LHCN-M2 (cell line): ENCODE data around the gene CDKN1A. TPM values are rescaled to one million over a fixed set of nuclear protein-coding genes. Genes with fewer than 3 reads are reported as not detected.
A peak's percentile ranks its signal among the peaks of the same experiment; 100 is the strongest.
"Not testable (repeated sequence)": the region's sequence is repeated elsewhere in the genome, so short reads cannot be mapped to it uniquely, and the experiment has no call there.

ENCODE experiments used
- DNase-seq: peaks from one replicate; pipeline ENCODE4 v3.0.0-alpha.2; 2012; ENCODE audit warnings: low read depth
- total RNA-seq: library from RNA; depleted of rRNA; stranded (reverse); fragments of >200 nt; gene quantifications from 2 replicates; pipeline ENCODE4 v1.2.3, GENCODE V29; 2014

The CDKN1A gene
- total RNA-seq, 1 experiment from 2014 or later, result 560 TPM

GRCh38 chr6:36719126-36719525 lies 40.6 kb downstream of the CDKN1A start:
- no peak for DNase-seq

- DNase-seq, result no peak
Measured at GRCh38 chr6:36720251-36721141, 42.0 kb downstream of the CDKN1A start.

GRCh38 chr6:36721369-36722140 lies 43.0 kb downstream of the CDKN1A start:
- DNase-seq, result no peak

- DNase-seq, result no peak
Measured at GRCh38 chr6:36722365-36722764, 43.9 kb downstream of the CDKN1A start.

- DNase-seq, result no peak
Measured at GRCh38 chr6:36722879-36723278, 44.4 kb downstream of the CDKN1A start.

- DNase-seq, result not testable (repeated sequence)
Measured at GRCh38 chr6:36723992-36724391, 45.5 kb downstream of the CDKN1A start.

- DNase-seq, result peak; percentile 58
Measured at GRCh38 chr6:36724514-36725390, 46.2 kb downstream of the CDKN1A start.

- no peak for DNase-seq
Measured at GRCh38 chr6:36725581-36725980, 47.1 kb downstream of the CDKN1A start.

- peak; percentile 73 for DNase-seq
Measured at GRCh38 chr6:36727505-36728021, 49.0 kb downstream of the CDKN1A start.

GRCh38 chr6:36728289-36729160 lies 50.0 kb downstream of the CDKN1A start:
- DNase-seq, result no peak

GRCh38 chr6:36729161-36729524 lies 50.6 kb downstream of the CDKN1A start:
- DNase-seq, result peak; percentile 36

GRCh38 chr6:36730424-36731380 lies 52.2 kb downstream of the CDKN1A start:
- no peak for DNase-seq

- no peak for DNase-seq
Measured at GRCh38 chr6:36731622-36732310, 53.3 kb downstream of the CDKN1A start.

GRCh38 chr6:36733300-36733699 lies 54.8 kb downstream of the CDKN1A start:
- DNase-seq, result no peak

- no peak for DNase-seq
Measured at GRCh38 chr6:36734486-36735060, 56.1 kb downstream of the CDKN1A start.

GRCh38 chr6:36735110-36736071 lies 56.9 kb downstream of the CDKN1A start:
- DNase-seq, result peak; percentile 14
